HS-27A (cell line): ENCODE data around the gene IFNL4.
"Not testable (repeated sequence)": the region's sequence is repeated elsewhere in the genome, so short reads cannot be mapped to it uniquely, and the experiment has no call there.

Source experiments
- DNase-seq: peaks from one replicate; pipeline ENCODE4 v3.0.0-alpha.2; 2012; ENCODE audit warnings: low read depth, missing footprints

Gene IFNL4

GRCh38 chr19:39223703-39224279 lies 24.9 kb downstream of the IFNL4 start:
- no peak for DNase-seq

- not testable (repeated sequence) for DNase-seq
Measured at GRCh38 chr19:39219108-39219507, 29.5 kb downstream of the IFNL4 start.

GRCh38 chr19:39218230-39219007 lies 30.2 kb downstream of the IFNL4 start:
- DNase-seq: no peak

- no peak for DNase-seq
Measured at GRCh38 chr19:39217094-39217493, 31.6 kb downstream of the IFNL4 start.

- DNase-seq: not testable (repeated sequence)
Measured at GRCh38 chr19:39215323-39215722, 33.3 kb downstream of the IFNL4 start.

GRCh38 chr19:39212375-39212742 lies 36.3 kb downstream of the IFNL4 start:
- DNase-seq: peak; percentile 7

- DNase-seq: peak; percentile 20
Measured at GRCh38 chr19:39211731-39212374, 36.8 kb downstream of the IFNL4 start.

- DNase-seq: no peak
Measured at GRCh38 chr19:39209196-39209595, 39.5 kb downstream of the IFNL4 start.

GRCh38 chr19:39208175-39208795 lies 40.4 kb downstream of the IFNL4 start:
- DNase-seq: no peak

- no peak for DNase-seq
Measured at GRCh38 chr19:39207293-39207836, 41.3 kb downstream of the IFNL4 start.

- DNase-seq: no peak
Measured at GRCh38 chr19:39206122-39206521, 42.5 kb downstream of the IFNL4 start.

GRCh38 chr19:39205449-39205764 lies 43.2 kb downstream of the IFNL4 start:
- DNase-seq: no peak

- DNase-seq: no peak
Measured at GRCh38 chr19:39203372-39204341, 45.0 kb downstream of the IFNL4 start, which contains the start of gene SYCN. TSS of gene SYCN (minus strand) at chr19:39204263. CDS start at chr19:39204254, 9 bp downstream.

- DNase-seq: no peak
Measured at GRCh38 chr19:39202998-39203355, 45.7 kb downstream of the IFNL4 start.

GRCh38 chr19:39200803-39201115 lies 47.9 kb downstream of the IFNL4 start:
- no peak for DNase-seq

GRCh38 chr19:39200066-39200802 lies 48.4 kb downstream of the IFNL4 start:
- DNase-seq: no peak

- peak; percentile 14 for DNase-seq
Measured at GRCh38 chr19:39199025-39199424, 49.6 kb downstream of the IFNL4 start.

- DNase-seq: no peak
Measured at GRCh38 chr19:39197808-39198207, 50.8 kb downstream of the IFNL4 start.

GRCh38 chr19:39196860-39197562 lies 51.6 kb downstream of the IFNL4 start, which contains the start of gene NCCRP1:
TSS of gene NCCRP1 (plus strand) at chr19:39196964. CDS start at chr19:39196983, 19 bp downstream.
- no peak for DNase-seq

- no peak for DNase-seq
Measured at GRCh38 chr19:39196320-39196719, 52.3 kb downstream of the IFNL4 start.
